GM23338 (cell line): ENCODE data around the gene AIP.

ENCODE experiments used
- CREB1 ChIP-seq: fragments of 250-450 bp; sonication (Bioruptor Pico); IDR thresholded peaks from 2 replicates; pipeline ENCODE4 v1.5.0; 2020; ENCODE audit warnings: low read depth, mild to moderate bottlenecking, moderate library complexity
- CTCF ChIP-seq, 2 experiments: fragments of 200-600 bp in 1 of 2; sonication (generic) in 1 of 2; conservative IDR thresholded peaks; 2 replicates each; pipeline versions ENCODE4 v1.5.1 to v1.6.1; 2016 to 2017; ENCODE audit warnings: antibody characterized with exemption in 2 of 2, low read depth in 2 of 2, mild to moderate bottlenecking in 2 of 2, moderate library complexity in 1 of 2
- EZH2 ChIP-seq: fragments of 200-600 bp; sonication (generic); IDR thresholded peaks from one replicate; pipeline ENCODE4 v1.8.0; 2017; ENCODE audit warnings: antibody characterized with exemption, mild to moderate bottlenecking, low read depth; ENCODE audit not compliant: unreplicated experiment
- EZH2phosphoT487 ChIP-seq: fragments of 200-600 bp; sonication (generic); IDR thresholded peaks from one replicate; pipeline ENCODE4 v1.8.1; 2018; ENCODE audit warnings: antibody characterized with exemption; ENCODE audit not compliant: unreplicated experiment
- JUNB ChIP-seq: IDR thresholded peaks from one replicate; pipeline ENCODE4 v1.6.1; 2016; ENCODE audit warnings: antibody characterized with exemption; ENCODE audit not compliant: unreplicated experiment
- NANOG ChIP-seq: IDR thresholded peaks from 2 replicates; pipeline ENCODE4 v1.6.1; 2016; ENCODE audit warnings: antibody characterized with exemption, borderline replicate concordance
- POLR2AphosphoS5 ChIP-seq: IDR thresholded peaks from 2 replicates; pipeline ENCODE4 v1.6.1; 2016; ENCODE audit warnings: antibody characterized with exemption, low read depth
- REST ChIP-seq: IDR thresholded peaks from one replicate; pipeline ENCODE4 v1.6.1; 2018; ENCODE audit warnings: antibody characterized with exemption; ENCODE audit not compliant: unreplicated experiment
- STAT1 ChIP-seq: IDR thresholded peaks from one replicate; pipeline ENCODE4 v1.6.1; 2016; ENCODE audit warnings: antibody characterized with exemption; ENCODE audit not compliant: unreplicated experiment
- ZNF331 ChIP-seq: fragments of 250-450 bp; sonication (Bioruptor Pico); IDR thresholded peaks from 2 replicates; pipeline ENCODE4 v1.5.0; 2020; ENCODE audit warnings: low read depth, mild to moderate bottlenecking, moderate library complexity
- ZNF462 ChIP-seq: fragments of 250-450 bp; sonication (Bioruptor Pico); IDR thresholded peaks from 2 replicates; pipeline ENCODE4 v1.5.0; 2020; ENCODE audit warnings: mild to moderate bottlenecking, moderate library complexity

- TF ChIP-seq CTCF (conservative IDR thresholded peaks at IDR 0.05; ENCODE audit: low read depth in 2 of 2): no peak
- no peak for TF ChIP-seq EZH2phosphoT487
- no peak for TF ChIP-seq POLR2AphosphoS5
- no peak for TF ChIP-seq EZH2
- TF ChIP-seq REST: no peak
- no peak for TF ChIP-seq STAT1
- no peak for TF ChIP-seq NANOG
- TF ChIP-seq ZNF331 (CRISPR knock-in tag): no peak
- no peak for TF ChIP-seq CREB1 (CRISPR knock-in tag)
- no peak for TF ChIP-seq JUNB
- TF ChIP-seq ZNF462 (CRISPR knock-in tag): no peak
These were observed 1.2 kb downstream of the AIP start for GRCh38 chr11:67483831-67484665.
